ENCODE results near the gene PIH1D1. TPM values are rescaled to one million over a fixed set of nuclear protein-coding genes. Genes with fewer than 3 reads are reported as not detected.

PIH1D1 gene
- total and polyA plus RNA-seq, 10 of the 15 experiments (the other 5 are each of a cell fraction or from before 2014, with no cell fraction given), result 16.1 to 153 (median 106) TPM

DNA sequence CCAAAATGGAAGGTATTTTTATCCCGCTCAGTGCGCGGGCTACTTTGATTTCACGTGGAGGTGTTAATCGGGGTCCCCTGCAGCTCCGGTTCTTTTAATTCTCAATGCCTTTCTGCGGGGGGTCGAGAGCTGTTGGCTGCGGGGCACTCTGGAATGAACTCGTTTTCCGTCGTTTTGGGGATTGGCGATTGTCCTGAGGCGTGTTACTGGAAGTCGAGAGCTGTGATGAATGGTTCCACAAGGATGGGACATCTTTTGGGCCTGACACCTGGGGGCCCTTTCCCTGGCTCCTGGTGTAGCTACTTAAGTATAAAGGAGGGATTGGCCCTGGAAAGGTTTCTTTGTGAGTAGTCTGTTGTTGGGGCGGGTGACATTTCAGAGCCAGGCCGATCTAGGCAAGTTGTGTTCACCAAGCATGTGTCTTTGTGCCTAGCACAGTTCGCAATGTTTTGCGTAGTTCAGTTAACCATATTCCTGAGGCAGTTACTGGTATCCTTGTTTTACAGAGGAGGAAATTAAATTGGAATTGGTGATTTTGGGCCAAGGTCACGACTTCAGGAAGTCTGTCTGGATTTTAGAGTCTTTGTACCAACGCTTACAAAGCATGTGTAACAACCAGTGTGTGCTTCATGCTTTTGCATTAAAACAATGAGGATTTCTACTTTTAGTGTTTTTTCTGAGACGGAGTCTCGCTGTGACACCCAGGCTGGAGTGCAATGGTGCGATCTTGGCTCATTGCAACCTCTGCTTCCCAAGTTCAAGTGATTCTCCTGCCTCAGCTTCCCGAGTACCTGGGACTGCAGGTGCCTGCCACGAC is 36.6 kb upstream of the PIH1D1 start:
- in situ Hi-C loops (cut with MboI) (no loop called here), intact Hi-C loops (cut with micrococcal nuclease; ENCODE audit: unreplicated experiment) (loop anchor here (5.0 kb wide), 1 partner anchor 384 kb away; no protein-coding TSS in a partner anchor)
- H3K4me2 ChIP-seq (ENCODE audit: control insufficient read depth, insufficient read depth), result peak overlapping the region; percentile 91
- TF ChIP-seq LARP7 (IDR thresholded peaks at IDR 0.05) (0 out of 2 replicates have a peak, but pooled peaks have one; percentile 54), SMAD5 (IDR thresholded peaks at IDR 0.05; ENCODE audit: low read depth) (peak; percentile 33; the same call in 1 of the 2 replicates), ZNF384 (IDR thresholded peaks at IDR 0.05; ENCODE audit: borderline replicate concordance, low read depth, low read length) (no peak), POLR2A (IDR thresholded peaks at IDR 0.05; ENCODE audit: low read depth, low read length) (peak; percentile 33), ZBED1 (IDR thresholded peaks at IDR 0.05; ENCODE audit: borderline replicate concordance) (peak; percentile 14; the same call in 1 of the 2 replicates), BHLHE40 (IDR thresholded peaks at IDR 0.05; ENCODE audit: borderline replicate concordance in 1 of 2, low read depth in 2 of 2, low read length in 1 of 2) (no peak), STAT3 (IDR thresholded peaks at IDR 0.05; ENCODE audit: low read depth, low read length) (no peak), POLR2AphosphoS5 (IDR thresholded peaks at IDR 0.05; ENCODE audit: low read length) (peak; percentile 16; the same call in 1 of the 2 replicates)
- WGBS (ENCODE audit: insufficient coverage, insufficient replicate concordance, low lambda C conversion rate, missing lambda C conversion rate), result under 1% methylated on average over 26 of the region's 26 CpGs
- ChIA-PET SMC1A (ENCODE audit: uncharacterized antibody, unreplicated experiment) (interaction anchor here (0.6 to 1.0 kb wide), 3 partner anchors 9 to 484 kb away, joined by 3 to 4 read pairs (median 4); no protein-coding TSS in a partner anchor), RAD21 (ENCODE audit: unreplicated experiment) (interaction anchor here (0.7 to 1.6 kb wide), 4 partner anchors 15 to 59 kb away, joined by 3 to 6 read pairs (median 4); partner anchors contain the start of gene FLT3LG), POLR2A (interaction anchor here (0.6 to 2.7 kb wide), 10 partner anchors 8 to 597 kb away, joined by 3 to 11 read pairs (median 4); partner anchors contain the start of genes ALDH16A1, GYS1, PIH1D1 and RPS11), CTCF (interaction anchor here (0.6 to 1.6 kb wide), 9 partner anchors 15 to 154 kb away, joined by 3 to 6 read pairs (median 4); partner anchors contain the start of genes ALDH16A1 and FLT3LG)
- ATAC-seq, result no peak
- H3K9me3 ChIP-seq (replicated peaks; ENCODE audit: control insufficient read depth, insufficient read depth, low read length), result no peaks in the 10 kb centered on the region; the same call in 2 of the 3 replicates
- no peaks in the 10 kb centered on the region for H3K27me3 ChIP-seq (replicated peaks in 1 of 2; ENCODE audit: control insufficient read depth in 2 of 2, insufficient read depth in 2 of 2, low read length in 1 of 2)
- peak overlapping the region; percentile 97 for H3K4me3 ChIP-seq
- no peak overlapping the region for H2AFZ ChIP-seq (ENCODE audit: control insufficient read depth, low read depth, low read length)
- peaks cover 26 to 39% of the 10 kb centered on the region in 2 experiments for H3K36me3 ChIP-seq (ENCODE audit: control insufficient read depth in 2 of 2, insufficient read depth in 2 of 2, low read length in 1 of 2)
- no peak for DNase-seq (ENCODE audit: low read depth, low spot score)
- FAIRE-seq, result no peak
- peak overlapping the region; percentile 95 for H3K9ac ChIP-seq (ENCODE audit: control insufficient read depth, insufficient read depth, low read length)
- BruUV-seq (replicated peaks), result no TSS peak
- H4K20me1 ChIP-seq (ENCODE audit: control insufficient read depth, insufficient read depth), result peaks cover 13% of the 10 kb centered on the region
- peaks cover 41% of the 10 kb centered on the region for H3K79me2 ChIP-seq (ENCODE audit: control insufficient read depth, insufficient read depth, low read length)
- H3K4me1 ChIP-seq (ENCODE audit: control insufficient read depth, insufficient read depth, low read length), result peaks cover 16% of the 10 kb centered on the region
- peak overlapping the region; percentile 83 for H3K27ac ChIP-seq (ENCODE audit: control insufficient read depth, insufficient read depth)
